ENCODE data around the gene CSRNP2.
A peak's percentile ranks its signal among the peaks of the same experiment; 100 is the strongest.
"Not testable (repeated sequence)": the region's sequence is repeated elsewhere in the genome, so short reads cannot be mapped to it uniquely, and the experiment has no call there.

The CSRNP2 gene

DNA sequence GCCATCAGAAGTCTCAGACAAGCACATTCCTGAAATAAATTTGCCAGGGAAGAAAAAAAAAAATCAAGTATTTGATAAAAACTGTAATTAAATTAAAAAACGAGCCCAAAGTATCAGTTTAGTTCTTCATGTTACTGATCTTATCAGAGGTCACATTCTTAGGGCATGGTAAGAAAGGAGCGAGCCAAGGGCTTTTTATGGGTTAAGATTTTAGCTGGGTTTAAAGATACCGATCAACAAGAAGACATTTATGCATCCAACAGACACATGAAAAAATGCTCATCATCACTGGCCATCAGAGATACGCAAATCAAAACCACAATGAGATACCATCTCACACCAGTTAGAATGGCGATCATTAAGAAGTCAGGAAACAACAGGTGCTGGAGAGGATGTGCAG is 5.0 kb downstream of the CSRNP2 start:
- DNase-seq (ENCODE audit: low read depth): not testable (repeated sequence)

DNA sequence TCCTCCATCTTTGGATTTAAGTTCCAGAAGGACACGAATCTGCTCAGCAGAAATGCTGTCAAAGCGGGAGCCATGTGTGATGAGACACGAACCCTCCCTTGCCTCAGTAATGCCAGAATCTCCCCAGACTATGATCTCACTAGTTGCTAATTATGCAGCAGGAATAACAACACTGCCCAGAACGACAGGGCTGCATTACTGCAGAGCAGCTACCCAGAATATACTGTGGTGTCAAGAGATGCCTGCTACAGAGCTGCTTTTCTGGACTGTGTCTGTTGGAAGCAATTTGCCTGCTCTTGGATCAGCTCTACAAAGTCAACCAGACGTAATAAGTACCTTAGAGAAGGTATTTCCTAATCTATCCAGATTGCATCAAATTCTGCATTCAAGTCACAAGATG is 5.5 kb downstream of the CSRNP2 start:
- no peak for DNase-seq (ENCODE audit: low read depth)

DNA sequence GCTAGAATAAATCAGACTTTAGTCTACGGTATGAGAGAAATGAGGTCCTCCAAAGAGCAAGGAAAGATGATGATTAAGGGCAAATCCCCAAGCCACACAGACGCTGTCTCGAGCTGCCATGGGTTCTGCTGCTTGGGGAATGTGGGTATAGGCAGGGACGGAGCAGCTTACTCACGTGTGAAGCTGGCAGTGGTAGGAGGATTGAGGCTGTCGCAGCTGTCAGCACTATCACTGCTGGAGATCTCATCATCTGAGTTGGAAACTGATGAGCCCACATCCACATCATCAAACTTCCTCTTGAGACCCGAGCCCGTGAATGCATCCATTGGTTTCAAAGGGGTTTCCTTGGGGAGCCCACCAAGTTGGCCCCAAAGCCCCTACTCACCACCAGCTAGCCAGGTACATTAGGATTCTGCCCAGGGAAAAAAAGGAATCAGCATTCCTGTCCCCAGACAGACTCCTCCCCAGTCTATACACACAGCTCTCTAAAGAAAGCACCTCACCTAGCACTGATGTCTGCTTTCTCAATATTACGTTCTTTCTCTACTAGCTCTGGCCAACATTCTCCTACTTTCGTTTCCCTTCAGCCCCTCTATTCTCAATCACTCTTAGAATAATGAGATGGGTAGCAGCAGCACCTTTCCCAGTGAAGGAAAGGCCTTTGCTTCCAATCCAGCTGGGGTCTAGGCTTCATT is 7.0 kb downstream of the CSRNP2 start:
- DNase-seq (ENCODE audit: low read depth): no peak

DNA sequence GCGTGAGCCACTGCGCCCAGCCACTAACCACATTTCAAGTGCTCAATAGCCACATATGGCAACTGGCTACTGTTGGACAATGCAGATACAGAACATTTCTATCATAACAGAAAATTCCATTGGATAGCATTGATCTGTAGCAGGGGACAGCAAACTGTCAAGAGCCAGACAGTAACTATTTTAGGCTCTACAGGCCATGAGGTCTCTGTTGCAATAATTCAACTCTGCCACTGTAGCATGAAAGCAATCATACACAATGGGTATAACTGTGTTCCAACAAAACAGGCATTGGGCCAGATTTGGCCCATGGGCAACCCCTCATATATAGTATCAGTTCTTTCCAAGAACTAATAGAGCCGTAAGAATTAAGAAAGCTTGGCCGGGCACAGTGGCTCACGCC is 8.0 kb downstream of the CSRNP2 start:
- no peak for DNase-seq (ENCODE audit: low read depth)

DNA sequence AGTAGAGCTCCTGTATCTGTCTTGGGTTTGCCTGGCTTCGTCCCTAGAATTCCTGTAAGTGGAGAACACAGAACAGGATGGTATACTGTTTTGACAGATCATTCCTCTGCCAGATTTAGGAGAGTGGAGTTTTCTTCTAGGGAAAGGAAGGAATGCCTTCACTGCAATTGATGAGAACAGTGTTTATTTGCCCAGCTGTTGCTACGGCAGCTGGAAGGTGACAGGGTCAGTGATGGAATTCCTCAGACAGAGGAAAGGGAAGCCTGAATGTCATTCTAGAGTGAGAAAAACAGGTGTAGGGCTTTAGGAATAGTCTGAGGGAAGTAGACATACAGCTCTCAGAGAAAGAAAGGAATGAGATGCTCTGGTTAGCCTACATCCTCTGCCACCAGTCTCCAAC is 11.7 kb downstream of the CSRNP2 start:
- DNase-seq (ENCODE audit: low read depth): no peak

DNA sequence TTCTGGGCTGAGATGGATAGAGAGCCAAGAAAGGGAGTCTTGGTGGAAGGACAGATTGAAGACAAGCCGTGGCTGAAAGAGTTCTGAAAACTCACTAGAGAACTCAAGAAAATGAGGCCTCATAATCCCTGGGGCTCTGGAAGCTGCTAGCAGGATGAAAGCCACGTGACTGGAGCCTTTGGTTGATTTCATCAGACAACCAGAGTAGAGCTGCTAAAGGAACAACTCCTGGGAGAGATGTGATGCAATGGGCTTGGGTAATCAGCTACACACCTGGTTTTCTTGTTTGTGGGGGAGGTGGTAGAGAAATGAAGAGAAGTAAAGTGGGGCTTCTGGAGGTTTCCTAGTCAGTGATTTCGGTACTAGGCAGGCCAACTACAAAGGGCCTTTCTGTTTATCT is 13.4 kb downstream of the CSRNP2 start:
- DNase-seq (ENCODE audit: low read depth): no peak

DNA sequence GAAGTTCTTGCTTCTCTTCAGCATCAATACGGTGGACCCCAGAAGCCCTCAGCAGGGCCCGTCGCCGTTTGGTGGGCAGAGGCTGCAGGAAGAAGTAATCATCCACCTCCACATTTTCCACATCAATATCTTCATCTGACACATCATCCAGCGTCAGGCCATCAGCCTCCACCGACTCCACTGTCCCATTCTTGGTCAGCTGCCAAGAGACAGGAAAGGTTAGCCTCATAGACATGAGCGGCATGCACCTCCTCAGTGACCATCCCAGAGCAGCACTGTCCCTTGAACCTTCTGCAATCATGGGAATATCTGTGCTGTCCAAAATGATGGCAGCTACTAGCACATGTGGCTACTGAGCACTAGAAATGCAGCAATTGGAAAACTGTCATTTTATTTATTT is 15.6 kb downstream of the CSRNP2 start:
- no peak for DNase-seq (ENCODE audit: low read depth)

DNA sequence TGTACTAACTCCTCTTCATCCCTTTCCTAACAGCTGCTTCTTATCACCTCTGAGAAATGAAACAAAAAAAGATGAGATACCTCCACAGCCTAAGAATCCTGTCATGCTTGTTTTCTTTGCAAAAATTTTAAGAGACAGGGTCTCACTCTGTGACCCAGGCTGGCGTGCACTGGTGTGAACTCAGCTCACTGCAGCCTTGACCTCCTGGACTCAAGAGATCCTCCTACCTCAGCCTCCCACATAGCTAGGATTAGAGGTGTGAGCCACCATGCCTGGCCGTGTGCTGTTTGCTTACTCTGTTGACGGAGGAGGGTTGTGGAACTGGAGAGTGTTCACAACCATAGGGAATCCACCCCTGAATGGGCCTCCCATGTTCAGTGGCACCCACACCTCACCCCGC is 16.2 kb downstream of the CSRNP2 start:
- no peak for DNase-seq (ENCODE audit: low read depth)

DNA sequence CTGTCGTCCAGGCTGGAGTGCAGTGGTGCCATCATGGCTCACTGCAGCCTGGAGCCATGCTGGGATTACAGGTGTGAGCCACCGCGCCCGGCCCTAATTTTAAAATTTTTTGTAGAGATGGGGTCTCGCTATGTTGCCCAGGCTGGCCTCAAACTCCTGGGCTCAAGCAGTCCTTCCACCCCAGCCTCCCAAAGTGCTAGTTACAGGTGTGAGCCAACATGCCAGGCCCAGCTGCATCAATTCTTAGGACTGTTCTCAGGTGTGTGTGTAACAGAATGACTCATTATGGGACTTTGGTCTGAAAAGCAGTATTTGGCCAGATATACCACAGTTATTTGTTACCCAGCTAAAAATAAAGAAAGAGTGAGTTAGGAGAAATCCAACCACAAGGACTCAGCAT is 17.9 kb downstream of the CSRNP2 start:
- DNase-seq (ENCODE audit: low read depth): no peak

DNA sequence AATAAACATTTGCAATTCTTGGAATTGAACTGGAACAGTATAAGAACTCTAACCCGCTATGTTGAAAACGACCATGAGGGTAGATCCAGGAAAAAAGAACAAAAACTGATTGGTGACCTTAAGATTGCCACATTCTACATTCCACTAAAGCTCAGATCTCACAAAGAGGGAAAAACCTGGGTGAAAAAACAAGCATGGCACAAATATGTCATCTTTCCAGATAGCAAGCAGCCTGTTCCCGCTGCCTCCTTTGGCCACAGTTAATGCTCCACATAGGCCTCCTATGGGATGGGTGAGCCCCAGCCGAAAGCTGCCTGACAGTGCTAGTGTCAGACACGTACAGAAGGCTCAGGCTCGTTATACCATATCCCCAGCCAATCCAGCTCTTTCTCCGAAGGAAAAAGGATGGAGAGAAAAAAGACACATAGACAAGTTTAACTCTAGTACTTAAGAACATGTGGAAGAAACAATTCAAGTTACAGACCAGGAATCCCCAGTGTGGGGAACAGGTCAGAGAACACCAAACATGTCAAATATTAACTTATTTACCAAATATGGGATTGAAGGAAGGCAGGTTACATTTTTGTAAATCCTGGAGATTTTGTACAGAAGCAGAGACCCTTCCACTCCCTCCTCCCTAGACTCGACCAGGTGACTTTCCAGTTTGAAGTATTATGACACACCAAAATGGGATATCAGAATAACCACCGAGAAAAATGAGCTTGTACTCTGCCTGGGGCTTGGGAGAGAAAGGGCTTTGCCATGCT is 20.6 kb downstream of the CSRNP2 start:
- no peak for DNase-seq (ENCODE audit: low read depth)

DNA sequence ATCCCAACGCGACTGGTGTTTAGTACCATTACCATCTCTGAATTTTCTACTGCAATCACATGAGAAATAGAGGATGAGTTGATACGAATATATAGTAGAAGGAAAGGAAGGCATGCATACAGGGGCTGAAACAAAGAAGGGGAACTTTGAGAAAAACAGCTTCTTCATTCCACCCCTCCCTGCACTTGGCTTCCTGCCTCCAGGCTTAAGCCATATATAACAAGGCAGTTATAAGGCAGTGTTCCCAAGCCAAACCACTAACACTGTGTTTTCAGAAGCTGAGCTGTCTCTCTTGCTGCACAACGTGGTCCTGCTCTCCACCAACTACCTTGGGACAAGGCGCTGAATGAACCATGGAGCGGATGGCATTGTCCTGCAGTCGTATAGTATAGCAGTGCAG is 24.3 kb downstream of the CSRNP2 start:
- no peak for DNase-seq (ENCODE audit: low read depth)

DNA sequence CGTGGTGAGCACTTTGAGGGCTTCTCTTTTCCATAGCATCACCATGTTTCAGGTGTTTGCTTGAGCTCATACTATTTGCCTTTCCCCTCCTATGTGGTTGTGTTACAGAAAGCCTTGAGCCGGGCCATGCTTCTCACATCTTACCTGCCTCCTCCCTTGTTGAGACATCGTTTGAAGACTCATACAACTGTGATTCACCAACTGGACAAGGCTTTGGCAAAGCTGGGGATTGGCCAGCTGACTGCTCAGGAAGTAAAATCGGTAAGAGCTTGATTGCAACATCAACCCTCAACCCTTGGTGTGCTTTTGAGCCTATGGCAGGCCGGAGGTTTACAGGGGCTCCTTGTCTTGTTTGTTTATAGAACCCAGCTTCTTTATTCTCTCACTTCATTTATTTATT is 27.2 kb downstream of the CSRNP2 start:
- DNase-seq (ENCODE audit: low read depth): no peak

DNA sequence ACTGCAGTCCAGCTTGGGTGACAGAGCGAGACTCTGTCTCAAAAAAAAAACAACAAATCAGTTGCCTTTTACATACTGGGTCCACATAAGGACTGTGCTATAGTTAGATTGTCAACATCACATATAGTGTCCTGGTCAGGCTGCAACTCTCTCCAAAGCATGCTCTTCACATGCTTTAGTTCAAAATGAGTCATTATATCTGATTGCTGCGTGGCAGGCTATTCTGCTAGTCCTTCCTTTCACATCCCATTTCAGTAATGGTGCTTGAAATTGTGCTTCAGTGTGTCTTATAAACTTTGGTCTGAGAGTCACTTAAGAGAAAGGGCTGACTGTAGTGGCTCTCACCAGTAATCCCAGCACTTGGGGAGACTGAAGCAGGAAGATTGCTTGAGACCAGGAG is 28.3 kb downstream of the CSRNP2 start:
- DNase-seq (ENCODE audit: low read depth): no peak

DNA sequence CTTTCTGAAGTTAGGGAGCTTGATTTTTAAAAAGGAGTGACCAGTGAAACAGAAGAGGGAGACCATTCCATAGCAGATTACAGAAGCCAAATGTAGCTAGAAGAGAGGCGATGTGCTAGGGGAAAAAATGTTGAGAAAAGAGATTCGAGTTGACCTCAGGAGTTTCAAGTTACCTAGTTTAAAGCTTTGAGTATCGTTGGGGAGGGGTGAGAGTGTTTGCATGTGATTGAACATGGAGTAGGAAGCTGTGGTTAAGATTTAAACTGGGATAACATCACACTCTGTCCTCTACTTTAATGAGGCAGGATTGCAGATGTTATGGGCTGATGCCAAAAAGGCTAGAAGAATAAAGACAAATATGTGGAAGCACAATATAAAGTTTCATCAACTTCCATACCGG is 31.6 kb downstream of the CSRNP2 start:
- no peak for DNase-seq (ENCODE audit: low read depth)

DNA sequence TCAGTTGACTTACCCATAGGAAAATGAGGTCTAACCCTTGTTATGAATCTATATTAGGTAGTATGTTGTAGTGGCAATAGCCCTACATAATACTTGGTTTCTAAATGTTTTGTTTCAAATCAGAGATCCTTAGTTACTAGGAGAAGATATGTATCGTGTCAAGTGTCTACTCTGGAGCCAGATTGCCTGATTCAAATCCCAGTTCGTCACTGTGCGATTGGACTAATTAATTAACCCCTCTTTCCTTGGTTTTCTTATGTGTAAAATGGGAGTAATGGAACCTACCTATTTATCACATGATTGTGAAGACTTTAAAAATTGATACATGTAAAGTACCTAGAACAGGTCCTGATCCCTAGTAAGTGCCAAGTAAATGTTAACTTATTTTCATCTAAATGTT is 33.9 kb downstream of the CSRNP2 start:
- DNase-seq (ENCODE audit: low read depth): no peak

DNA sequence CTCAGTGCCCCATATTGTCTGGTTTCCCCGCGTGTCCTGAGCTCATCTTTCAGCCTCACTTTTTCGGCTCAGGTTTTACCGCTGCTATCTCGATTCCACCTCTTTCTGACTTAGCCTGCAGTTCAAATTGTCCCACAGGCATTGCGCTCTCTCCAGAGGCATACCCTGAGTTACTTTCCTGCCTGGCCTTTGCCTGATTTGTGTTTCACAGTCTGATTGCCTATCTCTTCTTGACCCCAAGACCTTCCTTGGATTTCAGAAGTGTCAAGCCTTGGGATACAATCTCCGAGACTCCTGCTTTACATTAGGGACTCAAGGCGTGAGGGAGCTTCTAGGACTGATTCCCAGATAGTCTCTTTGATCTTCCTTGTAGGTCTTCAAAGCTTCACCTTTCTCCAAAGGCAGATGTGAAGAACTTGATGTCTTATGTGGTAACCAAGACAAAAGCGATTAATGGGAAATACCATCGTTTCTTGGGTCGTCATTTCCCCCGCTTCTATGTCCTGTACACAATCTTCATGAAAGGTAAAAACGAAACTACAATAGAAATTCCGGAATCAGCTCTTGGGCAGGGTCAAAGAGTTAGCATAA is 34.6 kb downstream of the CSRNP2 start:
- DNase-seq (ENCODE audit: low read depth): no peak

DNA sequence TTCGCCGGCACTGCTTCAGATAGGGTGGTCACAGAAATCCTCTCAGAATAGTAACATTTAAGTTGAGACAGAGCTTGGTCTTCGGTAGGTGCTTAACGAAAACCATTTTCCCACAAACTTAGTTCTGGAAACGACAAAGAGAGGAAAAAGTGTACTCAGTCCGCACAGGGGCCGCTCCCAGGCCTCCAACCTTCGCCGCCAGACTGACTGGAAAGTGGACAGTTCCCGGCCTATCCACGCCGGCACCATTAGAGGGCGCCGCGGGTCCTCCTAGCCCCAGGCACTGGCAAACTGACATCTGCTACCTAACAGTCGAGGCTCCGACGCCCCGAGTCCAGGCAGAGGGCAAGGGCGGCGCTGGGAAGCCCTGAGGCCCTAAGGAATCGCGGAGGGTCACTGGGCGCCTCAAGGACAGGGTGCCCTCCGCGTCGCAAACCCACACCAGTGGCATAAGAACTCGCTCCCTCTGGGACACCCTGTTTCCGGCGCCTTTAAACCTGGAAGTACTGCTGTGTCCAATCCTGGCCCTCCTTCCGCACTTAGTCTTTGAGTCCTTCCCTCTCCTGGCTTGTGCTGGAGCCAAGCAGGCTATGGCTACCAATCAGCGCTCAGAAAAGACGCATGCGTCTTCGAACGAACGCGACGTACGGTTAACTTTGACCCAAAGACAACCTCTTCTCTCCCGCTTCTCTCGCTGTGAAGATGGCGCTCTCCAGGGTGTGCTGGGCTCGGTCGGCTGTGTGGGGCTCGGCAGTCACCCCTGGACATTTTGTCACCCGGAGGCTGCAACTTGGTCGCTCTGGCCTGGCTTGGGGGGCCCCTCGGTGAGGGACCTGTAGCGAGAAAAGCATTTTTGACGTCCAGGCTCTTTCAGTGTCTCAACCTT is 35.5 kb downstream of the CSRNP2 start, which contains the start of gene LETMD1:
TSS of gene LETMD1 (plus strand) at position 673 of the 886 bp plus-strand sequence. CDS start at position 703, 30 bp downstream.
- DNase-seq (ENCODE audit: low read depth): peak; percentile 79

DNA sequence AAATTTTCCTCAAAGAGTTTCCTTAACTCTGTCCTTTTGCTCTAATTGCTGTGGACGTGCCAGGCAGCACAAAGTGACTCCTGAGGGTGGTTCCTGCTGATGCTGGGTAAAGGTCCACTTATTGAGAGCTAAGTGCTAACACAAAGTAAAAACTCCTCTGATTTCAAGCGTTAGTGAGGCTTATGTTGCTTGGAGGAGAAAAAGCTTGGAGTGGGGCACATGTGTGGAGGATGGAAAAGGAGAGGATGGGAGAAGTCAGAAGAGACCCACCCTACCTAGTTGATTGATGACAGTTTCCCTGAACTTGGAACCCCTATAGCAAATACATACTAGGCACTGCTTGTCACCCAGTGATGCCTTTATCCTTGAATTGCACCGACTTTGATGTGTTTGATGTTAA is 47.1 kb downstream of the CSRNP2 start:
- no peak for DNase-seq (ENCODE audit: low read depth)

DNA sequence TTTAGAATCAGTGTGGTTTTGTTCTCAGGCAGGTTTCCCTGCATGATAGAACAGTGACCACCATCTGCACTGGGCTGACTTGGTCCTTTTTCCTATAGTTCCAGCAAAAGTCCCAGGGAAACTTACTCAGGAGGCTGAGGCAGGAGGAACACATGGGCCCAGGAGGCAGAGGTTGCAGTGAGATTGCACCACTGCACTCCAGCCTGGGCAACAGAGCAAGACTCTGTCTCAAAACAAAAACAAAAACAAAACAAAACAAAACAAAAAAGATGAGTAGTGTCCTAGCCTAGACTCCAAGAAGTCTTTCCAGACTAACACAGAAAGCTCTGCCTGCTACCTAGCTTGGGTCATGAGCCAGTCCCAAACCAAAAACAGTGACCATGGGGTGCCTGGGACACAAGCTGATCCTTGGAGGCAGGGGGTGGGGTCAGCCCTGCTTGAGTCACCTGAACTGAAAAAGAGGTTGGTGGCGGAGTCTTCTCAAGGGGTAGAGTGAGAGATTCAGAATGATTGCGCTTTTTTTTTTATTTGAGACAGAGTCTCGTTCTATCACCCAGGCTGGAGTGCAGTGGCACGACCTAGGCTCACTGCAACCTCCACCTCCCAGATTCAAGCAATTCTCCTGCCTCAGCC is 49.8 kb downstream of the CSRNP2 start:
- DNase-seq (ENCODE audit: low read depth): no peak

DNA sequence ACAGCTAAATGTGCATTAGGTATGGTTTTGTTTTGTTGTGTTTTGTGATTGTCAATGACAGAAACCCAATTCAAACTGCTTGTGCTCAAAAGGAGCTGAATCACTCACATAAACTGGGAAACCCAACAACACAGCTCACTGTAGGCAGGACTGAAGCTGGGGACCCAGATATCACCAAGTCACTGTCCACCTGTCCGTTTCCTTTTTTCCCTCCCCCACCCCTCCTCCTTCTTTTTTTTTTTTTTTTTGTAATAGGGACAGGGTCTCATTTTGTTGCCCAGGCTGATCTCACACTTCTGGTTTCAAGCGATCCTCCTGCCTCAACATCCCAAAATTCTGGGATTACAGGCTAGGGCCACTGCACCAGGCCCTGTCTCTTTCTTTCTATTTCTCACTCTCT is 50.3 kb downstream of the CSRNP2 start:
- DNase-seq (ENCODE audit: low read depth): no peak

DNA sequence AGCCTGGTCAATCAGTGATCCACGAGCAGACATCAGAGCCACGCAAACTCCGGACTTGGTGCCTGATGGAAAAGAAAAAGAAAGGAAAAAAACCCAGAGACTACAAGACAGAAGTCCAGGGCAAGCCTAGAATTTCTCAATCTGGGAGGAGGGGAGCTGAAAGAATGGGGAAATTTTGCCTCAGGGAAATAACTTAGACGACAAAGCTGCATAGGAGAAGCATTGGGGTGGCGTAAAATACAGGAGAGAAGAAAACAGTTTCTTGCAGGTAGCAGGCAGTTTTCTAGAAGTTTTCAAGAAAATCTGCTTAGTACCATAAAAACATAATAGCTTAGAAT is 54.6 kb downstream of the CSRNP2 start:
- DNase-seq (ENCODE audit: low read depth): no peak
